Left lung (tissue), 10 donors: ENCODE data around the gene PDZD8. TPM values are rescaled to one million over a fixed set of nuclear protein-coding genes. Genes with fewer than 3 reads are reported as not detected.

Experiments
- ATAC-seq: fragments of 200-7000 bp; cut with Tn5 transposase; one replicate; pipeline ENCODE4 v1.9.1; 2020; ENCODE audit warnings: moderate library complexity
- DNase-seq, 4 donors: peaks; one replicate each; pipeline ENCODE4 v3.0.0-alpha.2; 2013 to 2020
- H3K27ac ChIP-seq, 2 donors: fragments of 200-600 bp; sonication (generic) in 1 of 2; one replicate each; pipeline versions ENCODE4 v1.5.0 to v1.8.0; 2020 to 2021
- H3K27me3 ChIP-seq, 2 donors: fragments of 200-600 bp; sonication (generic) in 1 of 2; one replicate each; pipeline versions ENCODE4 v1.5.0 to v1.8.0; 2020 to 2021
- H3K36me3 ChIP-seq, 2 donors: fragments of 200-600 bp; sonication (generic) in 1 of 2; one replicate each; pipeline versions ENCODE4 v1.5.0 to v1.8.0; 2020 to 2021
- H3K4me1 ChIP-seq, 2 donors: fragments of 200-600 bp; one replicate each; pipeline ENCODE4 v1.8.0; 2021
- H3K4me3 ChIP-seq, 2 donors: fragments of 200-600 bp; sonication (generic) in 1 of 2; one replicate each; pipeline versions ENCODE4 v1.5.0 to v1.8.0; 2020 to 2021; ENCODE audit warnings: mild to moderate bottlenecking in 1 of 2
- H3K9me3 ChIP-seq, 2 donors: fragments of 200-600 bp; sonication (generic) in 1 of 2; one replicate each; pipeline versions ENCODE4 v1.5.0 to v1.8.0; 2020 to 2021
- intact Hi-C, 2 donors: fragments of 100-400 bp; cut with DNase I; formaldehyde crosslinking; loops; one replicate each; pipeline versions ENCODE4 v1.11.2 to v1.14.2; 2022
- polyA plus RNA-seq, 6 donors: library from polyadenylated mRNA; unstranded; fragments of 120-200 nt; gene quantifications; one replicate each; pipeline ENCODE4 v1.2.1, GENCODE V29; 2013; ENCODE audit not compliant: insufficient read length in 6 of 6
- total RNA-seq, 2 donors: library from RNA; stranded (reverse); fragmentation: NEBNext Ultra II Directional; extraction: Animal tissue kit (Norgen Biotek cat#: 25700); gene quantifications; one replicate each; pipeline ENCODE4 v1.2.1, GENCODE V29; 2021
- TF ChIP-seq, protein P1 (sequence below), 2 donors: fragments of 200-600 bp; sonication (generic) in 1 of 2; IDR thresholded peaks; one replicate each; pipeline versions ENCODE4 v1.5.0 to v1.8.0; 2021; ENCODE audit warnings: antibody characterized with exemption in 2 of 2
- donor health status: DM: no; HTN: yes; CAD: no.
- donor health status: DM: no; HTN: no; CAD: no.

Gene PDZD8
- total and polyA plus RNA-seq, 8 donors = 24.2 to 38.2 (median 29.6) TPM

DNA sequence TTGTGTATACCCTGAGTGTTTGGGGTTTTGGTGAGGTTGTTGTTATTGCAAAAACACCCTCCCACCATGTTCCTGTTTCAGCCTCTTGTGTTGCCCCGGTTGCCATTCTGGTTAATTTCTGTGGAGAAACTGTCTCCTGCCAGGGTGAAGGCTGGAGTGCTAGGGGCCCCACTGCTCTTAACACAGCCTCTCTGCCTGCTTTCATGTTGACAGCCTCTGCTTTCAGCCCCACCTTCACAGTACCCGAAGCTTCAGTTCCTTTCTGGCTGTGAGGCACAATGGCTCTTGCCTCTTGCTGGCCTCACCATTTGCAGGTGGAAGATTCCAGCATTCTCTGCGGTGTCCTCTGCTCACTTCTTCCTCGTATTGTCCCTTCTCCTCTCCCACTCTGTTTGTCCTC is 115.2 kb downstream of the PDZD8 start:
- Histone ChIP-seq H3K9me3 (no peaks in the 10 kb centered on the region), H3K27ac (no peak overlapping the region), H3K36me3 (no peaks in the 10 kb centered on the region), H3K4me3 (no peak overlapping the region), H3K27me3 (peaks cover 0 to 76% of the 10 kb centered on the region in 2 donors), H3K4me1 (peaks cover 0 to 4% of the 10 kb centered on the region in 2 donors)
- intact Hi-C loops = no loop called here
- no peak for ATAC-seq
- no peak for DNase-seq
- TF ChIP-seq, protein P1, sequence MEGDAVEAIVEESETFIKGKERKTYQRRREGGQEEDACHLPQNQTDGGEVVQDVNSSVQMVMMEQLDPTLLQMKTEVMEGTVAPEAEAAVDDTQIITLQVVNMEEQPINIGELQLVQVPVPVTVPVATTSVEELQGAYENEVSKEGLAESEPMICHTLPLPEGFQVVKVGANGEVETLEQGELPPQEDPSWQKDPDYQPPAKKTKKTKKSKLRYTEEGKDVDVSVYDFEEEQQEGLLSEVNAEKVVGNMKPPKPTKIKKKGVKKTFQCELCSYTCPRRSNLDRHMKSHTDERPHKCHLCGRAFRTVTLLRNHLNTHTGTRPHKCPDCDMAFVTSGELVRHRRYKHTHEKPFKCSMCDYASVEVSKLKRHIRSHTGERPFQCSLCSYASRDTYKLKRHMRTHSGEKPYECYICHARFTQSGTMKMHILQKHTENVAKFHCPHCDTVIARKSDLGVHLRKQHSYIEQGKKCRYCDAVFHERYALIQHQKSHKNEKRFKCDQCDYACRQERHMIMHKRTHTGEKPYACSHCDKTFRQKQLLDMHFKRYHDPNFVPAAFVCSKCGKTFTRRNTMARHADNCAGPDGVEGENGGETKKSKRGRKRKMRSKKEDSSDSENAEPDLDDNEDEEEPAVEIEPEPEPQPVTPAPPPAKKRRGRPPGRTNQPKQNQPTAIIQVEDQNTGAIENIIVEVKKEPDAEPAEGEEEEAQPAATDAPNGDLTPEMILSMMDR (IDR thresholded peaks at IDR 0.05) = no peak

DNA sequence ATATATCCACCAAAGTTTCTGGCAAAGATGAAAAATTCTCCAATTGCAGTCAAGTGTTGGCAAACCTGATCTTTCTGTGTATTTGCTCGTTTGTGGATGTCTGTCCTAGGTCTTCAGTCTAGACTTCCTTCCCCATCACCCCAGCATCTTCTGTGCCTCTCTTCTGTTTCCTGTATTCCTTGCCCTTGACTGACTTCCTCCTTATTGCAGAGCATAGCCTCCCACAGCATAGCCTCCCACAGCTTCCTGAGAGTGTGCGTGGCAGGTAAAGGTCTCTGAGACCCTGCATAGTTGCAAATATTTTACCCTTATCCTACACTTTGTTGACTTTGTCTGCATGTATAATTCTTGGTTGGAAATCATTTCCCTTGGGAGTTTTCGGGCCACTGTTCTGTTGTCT is 116.0 kb downstream of the PDZD8 start:
- TF ChIP-seq, protein P1 (IDR thresholded peaks at IDR 0.05) = no peak
- no peak overlapping the region for H3K4me3 ChIP-seq
- H3K9me3 ChIP-seq = no peaks in the 10 kb centered on the region
- DNase-seq (no peak), ATAC-seq (no peak)
- intact Hi-C loops = no loop called here
- H3K36me3 ChIP-seq = no peaks in the 10 kb centered on the region
- H3K27me3 ChIP-seq = peaks cover 0 to 84% of the 10 kb centered on the region in 2 donors
- H3K4me1 ChIP-seq = peaks cover 0 to 4% of the 10 kb centered on the region in 2 donors
- H3K27ac ChIP-seq = no peak overlapping the region

DNA sequence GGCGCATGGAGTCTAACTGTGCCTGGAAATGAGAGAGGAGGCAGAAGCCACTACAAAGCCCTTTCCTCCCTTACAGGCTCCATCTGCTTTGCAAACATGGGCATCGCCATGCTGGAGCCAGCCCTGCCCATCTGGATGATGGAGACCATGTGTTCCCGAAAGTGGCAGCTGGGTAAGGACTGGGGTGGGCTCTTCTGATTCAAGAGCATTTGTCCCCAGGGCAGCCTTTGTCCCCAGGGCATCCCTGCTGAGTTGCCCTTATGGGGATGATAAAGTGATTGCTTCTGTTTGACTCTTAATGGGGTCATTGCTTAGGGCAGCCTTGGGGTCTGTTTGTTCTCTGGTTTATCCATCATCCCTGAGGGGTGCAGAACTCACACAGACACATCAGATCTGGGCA is 117.5 kb downstream of the PDZD8 start:
- DNase-seq = no peak
- no peak overlapping the region for H3K4me3 ChIP-seq
- H3K27ac ChIP-seq = no peak overlapping the region
- H3K36me3 ChIP-seq = no peaks in the 10 kb centered on the region
- H3K27me3 ChIP-seq = peaks cover 0 to 84% of the 10 kb centered on the region in 2 donors
- no peak for ATAC-seq
- H3K9me3 ChIP-seq = no peaks in the 10 kb centered on the region
- peaks cover 0 to 4% of the 10 kb centered on the region in 2 donors for H3K4me1 ChIP-seq
- intact Hi-C loops = no loop called here
- TF ChIP-seq, protein P1 (IDR thresholded peaks at IDR 0.05) = no peak

DNA sequence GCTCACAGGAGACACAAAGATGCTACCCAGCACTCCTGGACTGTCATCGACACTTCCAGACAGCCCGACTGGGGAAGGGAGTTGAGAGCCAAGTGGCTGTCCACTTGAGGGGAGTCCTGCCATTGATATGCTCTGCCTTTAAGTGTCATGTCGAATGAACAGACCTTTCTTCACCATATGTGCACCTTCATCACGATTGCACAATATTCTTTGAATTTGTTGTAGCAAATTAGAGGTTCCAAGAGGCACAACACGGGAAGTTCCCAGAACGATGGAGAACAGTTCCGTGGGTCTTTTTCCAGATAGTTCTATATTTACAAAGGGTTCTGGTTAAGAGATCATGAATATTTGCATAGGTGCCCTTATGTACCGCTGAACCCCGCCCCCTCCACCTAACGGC is 118.3 kb downstream of the PDZD8 start:
- no peak overlapping the region for H3K27ac ChIP-seq
- no peaks in the 10 kb centered on the region for H3K9me3 ChIP-seq
- ATAC-seq (no peak), DNase-seq (no peak)
- H3K27me3 ChIP-seq = peaks cover 0 to 84% of the 10 kb centered on the region in 2 donors
- TF ChIP-seq, protein P1 (IDR thresholded peaks at IDR 0.05) = no peak
- H3K4me1 ChIP-seq = peaks cover 0 to 4% of the 10 kb centered on the region in 2 donors
- intact Hi-C loops = no loop called here
- no peaks in the 10 kb centered on the region for H3K36me3 ChIP-seq
- no peak overlapping the region for H3K4me3 ChIP-seq

DNA sequence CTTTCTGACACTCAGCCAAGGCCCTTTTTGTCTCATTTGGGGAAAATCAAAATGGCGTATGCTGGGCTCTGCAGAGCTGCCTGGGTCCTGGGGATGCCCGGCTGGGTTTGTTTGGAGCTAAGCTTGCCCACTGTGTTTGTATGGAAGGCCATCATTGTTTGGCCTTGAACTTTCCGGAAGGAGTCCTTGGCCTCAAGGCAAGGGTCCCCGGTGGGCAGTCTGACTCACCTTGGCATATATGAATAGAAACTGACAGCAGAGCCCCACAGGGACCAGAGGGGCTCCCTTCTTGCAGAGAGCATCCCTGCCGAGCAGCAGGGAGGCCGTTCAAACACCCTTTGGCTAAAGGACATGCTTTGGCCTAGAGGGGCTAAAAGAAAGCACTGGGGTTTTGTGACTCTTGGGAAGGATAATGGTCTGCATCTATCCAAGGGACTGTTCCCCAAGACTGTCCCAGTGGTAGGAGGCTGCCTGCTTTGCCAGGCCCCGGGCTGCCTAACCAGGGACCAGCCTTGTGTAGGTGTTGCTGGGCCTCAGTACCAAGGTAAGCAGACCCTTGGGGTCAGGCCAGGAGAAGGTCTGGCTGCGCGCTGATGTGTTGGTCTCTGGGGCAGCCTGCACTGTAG is 119.3 kb downstream of the PDZD8 start:
- intact Hi-C loops = no loop called here
- H3K4me1 ChIP-seq = peaks cover 0 to 4% of the 10 kb centered on the region in 2 donors
- TF ChIP-seq, protein P1 (IDR thresholded peaks at IDR 0.05) = no peak
- DNase-seq (no peak), ATAC-seq (no peak)
- H3K36me3 ChIP-seq = no peaks in the 10 kb centered on the region
- H3K4me3 ChIP-seq = no peak overlapping the region
- no peaks in the 10 kb centered on the region for H3K9me3 ChIP-seq
- H3K27ac ChIP-seq = no peak overlapping the region
- peaks cover 0 to 77% of the 10 kb centered on the region in 2 donors for H3K27me3 ChIP-seq
